ENCODE measurements around the gene PCMT1.

Gene PCMT1

DNA sequence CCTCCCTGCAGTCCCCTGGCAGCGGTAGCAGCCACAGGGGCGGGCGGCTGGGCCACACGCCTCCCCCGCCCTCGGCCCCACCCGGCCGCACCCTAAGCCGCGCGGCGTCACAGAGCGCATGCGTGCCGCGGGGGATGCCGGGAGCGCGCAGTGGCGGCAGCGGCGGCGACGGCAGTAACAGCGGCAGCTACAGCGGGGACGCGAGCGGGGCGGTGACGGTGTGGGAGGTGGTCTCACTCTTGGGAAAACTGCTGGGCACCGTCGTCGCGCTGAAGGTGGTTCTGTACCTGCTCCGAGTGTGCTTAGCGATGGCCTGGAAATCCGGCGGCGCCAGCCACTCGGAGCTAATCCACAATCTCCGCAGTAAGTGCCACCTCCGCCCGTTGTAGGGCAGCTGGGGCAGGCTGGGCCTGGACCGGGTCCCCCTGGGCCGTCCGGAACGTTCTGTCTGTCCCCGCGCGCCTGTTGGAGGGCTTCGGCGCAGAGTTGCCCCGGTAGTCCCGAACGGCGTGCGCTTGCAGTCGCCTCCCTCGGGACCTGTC, at the start of gene PCMT1:
Gene PCMT1, plus strand, starts transcription at position 148 of the 542 bp plus-strand sequence. Its CDS starts 161 bp downstream, at position 309.
- H3K4me1 ChIP-seq = peaks cover 0 to 46% (median 16%) of the 10 kb centered on the region in 4 donors
- H3K27me3 ChIP-seq = no peaks in the 10 kb centered on the region
- no peaks in the 10 kb centered on the region for H3K9me3 ChIP-seq
- H3K4me3 ChIP-seq = peak within 1 kb of the TSS; percentile 86 to 97
- intact Hi-C loops (cut with DNase I; ENCODE audit: low total_unique reads) = no loop called here
- no peaks in the 10 kb centered on the region for H3K36me3 ChIP-seq
- peak within 1 kb of the TSS; percentile 89 to 96 for H3K27ac ChIP-seq
- TF ChIP-seq, protein P1, sequence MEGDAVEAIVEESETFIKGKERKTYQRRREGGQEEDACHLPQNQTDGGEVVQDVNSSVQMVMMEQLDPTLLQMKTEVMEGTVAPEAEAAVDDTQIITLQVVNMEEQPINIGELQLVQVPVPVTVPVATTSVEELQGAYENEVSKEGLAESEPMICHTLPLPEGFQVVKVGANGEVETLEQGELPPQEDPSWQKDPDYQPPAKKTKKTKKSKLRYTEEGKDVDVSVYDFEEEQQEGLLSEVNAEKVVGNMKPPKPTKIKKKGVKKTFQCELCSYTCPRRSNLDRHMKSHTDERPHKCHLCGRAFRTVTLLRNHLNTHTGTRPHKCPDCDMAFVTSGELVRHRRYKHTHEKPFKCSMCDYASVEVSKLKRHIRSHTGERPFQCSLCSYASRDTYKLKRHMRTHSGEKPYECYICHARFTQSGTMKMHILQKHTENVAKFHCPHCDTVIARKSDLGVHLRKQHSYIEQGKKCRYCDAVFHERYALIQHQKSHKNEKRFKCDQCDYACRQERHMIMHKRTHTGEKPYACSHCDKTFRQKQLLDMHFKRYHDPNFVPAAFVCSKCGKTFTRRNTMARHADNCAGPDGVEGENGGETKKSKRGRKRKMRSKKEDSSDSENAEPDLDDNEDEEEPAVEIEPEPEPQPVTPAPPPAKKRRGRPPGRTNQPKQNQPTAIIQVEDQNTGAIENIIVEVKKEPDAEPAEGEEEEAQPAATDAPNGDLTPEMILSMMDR (IDR thresholded peaks at IDR 0.05) = no peak
- DNase-seq = peak; percentile 87 to 96

DNA sequence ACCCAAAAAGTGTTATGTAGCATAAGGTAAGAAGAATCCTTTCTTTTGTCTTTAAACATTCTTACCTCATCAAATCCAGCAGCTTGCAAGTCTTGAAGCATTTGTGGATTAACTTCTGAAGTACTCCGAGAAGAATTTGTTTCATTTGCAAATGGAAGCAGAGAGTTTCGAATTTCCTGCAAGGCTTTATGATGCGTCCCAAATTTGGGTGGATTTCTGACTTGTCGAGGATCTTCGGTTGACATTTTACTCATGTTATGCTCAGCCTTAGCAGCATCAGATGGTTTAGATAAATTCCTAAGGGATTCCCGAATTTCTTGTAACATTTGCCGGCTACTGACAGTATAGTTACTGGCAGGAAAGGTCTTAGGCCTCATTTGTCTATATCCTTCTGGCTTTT, 47.8 kb upstream of the PCMT1 start:
- DNase-seq = no peak
- peaks cover 0 to 52% (median 9%) of the 10 kb centered on the region in 4 donors for H3K4me1 ChIP-seq
- no peaks in the 10 kb centered on the region for H3K27me3 ChIP-seq
- TF ChIP-seq, protein P1 (IDR thresholded peaks at IDR 0.05) = no peak
- no peaks in the 10 kb centered on the region for H3K9me3 ChIP-seq
- H3K4me3 ChIP-seq = no peak overlapping the region
- H3K36me3 ChIP-seq = peaks cover 0 to 11% (median 0%) of the 10 kb centered on the region in 3 donors
- intact Hi-C loops (cut with DNase I; ENCODE audit: low total_unique reads) = no loop called here
- H3K27ac ChIP-seq = no peak overlapping the region

DNA sequence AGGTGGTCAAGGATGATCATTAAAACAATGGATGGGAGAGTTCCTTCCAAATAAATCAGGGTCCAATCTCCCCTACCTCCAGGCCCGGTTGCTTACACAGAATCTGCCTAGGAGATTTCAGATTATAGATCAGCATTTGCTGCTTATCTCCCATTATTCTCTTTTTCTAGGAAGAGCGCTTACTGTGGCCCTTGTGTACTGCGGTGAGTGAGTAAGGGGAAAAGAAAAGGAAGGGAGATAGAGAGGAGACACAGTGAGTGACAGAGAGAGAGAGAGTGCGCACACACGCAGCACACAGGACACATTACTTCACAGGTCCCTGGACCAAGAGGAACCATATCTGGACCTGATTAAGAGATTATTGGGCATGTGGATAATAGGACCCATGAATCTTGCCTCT, 37.8 kb upstream of the PCMT1 start:
- peaks cover 0 to 58% (median 24%) of the 10 kb centered on the region in 4 donors for H3K4me1 ChIP-seq
- H3K4me3 ChIP-seq = no peak overlapping the region
- H3K36me3 ChIP-seq = no peaks in the 10 kb centered on the region
- H3K27me3 ChIP-seq = no peaks in the 10 kb centered on the region
- H3K9me3 ChIP-seq = no peaks in the 10 kb centered on the region
- intact Hi-C loops (cut with DNase I; ENCODE audit: low total_unique reads) = loop anchor here (10.0 kb wide), 1 partner anchor 213 kb away; the partner anchor contains the start of gene RAET1G
- TF ChIP-seq, protein P1 (IDR thresholded peaks at IDR 0.05) = no peak
- H3K27ac ChIP-seq = no peak overlapping the region
- DNase-seq = no peak

DNA sequence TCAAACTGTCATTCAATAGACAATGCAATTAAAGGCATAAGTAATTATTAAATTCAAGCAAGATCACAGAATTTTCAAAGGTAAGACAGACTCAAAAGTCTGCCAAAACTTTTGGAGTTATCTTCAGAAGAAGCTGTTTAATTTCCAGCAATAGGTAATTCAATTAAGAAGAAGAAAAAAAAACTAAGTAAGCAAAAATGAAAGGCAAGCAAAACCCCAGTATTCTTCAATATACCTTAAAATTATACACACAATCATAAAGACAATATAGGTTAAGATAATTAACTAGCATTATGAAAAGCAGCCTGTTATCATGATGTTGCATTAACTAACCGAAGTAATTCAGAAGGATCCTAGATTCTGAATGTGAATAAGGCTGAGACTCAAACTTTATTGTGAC, 35.1 kb upstream of the PCMT1 start:
- Histone ChIP-seq H3K27ac (no peak overlapping the region), H3K9me3 (no peaks in the 10 kb centered on the region), H3K27me3 (no peaks in the 10 kb centered on the region), H3K36me3 (peaks cover 0 to 4% (median 0%) of the 10 kb centered on the region in 3 donors), H3K4me1 (peaks cover 0 to 48% (median 16%) of the 10 kb centered on the region in 4 donors), H3K4me3 (no peak overlapping the region)
- intact Hi-C loops (cut with DNase I; ENCODE audit: low total_unique reads) = loop anchor here (10.0 kb wide), 1 partner anchor 210 kb away; the partner anchor contains the start of gene RAET1G
- TF ChIP-seq, protein P1 (IDR thresholded peaks at IDR 0.05) = no peak
- no peak for DNase-seq

DNA sequence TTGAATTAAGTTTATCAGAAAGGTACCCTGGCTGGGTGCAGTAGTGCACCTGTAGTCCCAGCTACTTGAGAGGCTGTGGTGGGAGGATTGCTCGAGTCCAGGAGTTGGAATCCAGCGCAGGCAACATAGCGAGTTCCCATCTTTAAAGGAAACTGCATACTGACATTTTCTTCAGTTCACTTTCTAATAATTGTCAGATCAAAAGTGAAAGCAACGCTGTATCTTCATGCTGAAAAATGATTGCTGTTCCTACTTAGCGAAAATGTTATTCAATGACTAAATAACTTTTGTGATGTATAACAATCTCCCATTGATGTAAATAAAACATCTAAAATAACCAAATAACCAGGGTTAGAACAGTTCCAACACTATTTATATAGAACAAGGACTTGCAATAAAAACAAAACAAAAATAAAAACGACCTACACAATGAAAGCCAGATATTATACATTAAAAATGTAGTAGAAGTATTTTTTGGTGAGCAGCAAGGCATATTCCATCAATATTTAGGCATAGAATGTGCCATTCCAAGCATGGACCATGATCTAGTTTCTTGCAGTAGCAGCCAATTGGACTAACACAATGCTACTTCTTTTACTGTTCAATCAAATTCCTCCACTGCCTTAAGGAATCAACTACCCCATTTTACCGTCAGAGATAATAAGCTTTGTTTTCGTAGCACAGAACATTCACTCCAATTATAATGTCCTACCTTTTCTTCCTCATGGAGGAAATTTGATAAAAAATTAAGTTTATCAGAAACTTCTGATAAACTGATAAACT, 33.2 kb upstream of the PCMT1 start:
- no peaks in the 10 kb centered on the region for H3K27me3 ChIP-seq
- H3K9me3 ChIP-seq = no peaks in the 10 kb centered on the region
- H3K36me3 ChIP-seq = peaks cover 0 to 4% (median 0%) of the 10 kb centered on the region in 3 donors
- no peak for DNase-seq
- peak overlapping the region; percentile 87 for H3K4me3 ChIP-seq
- TF ChIP-seq, protein P1 (IDR thresholded peaks at IDR 0.05) = no peak
- peak overlapping the region; percentile 97 to 99 for H3K27ac ChIP-seq
- H3K4me1 ChIP-seq = peaks cover 0 to 31% (median 16%) of the 10 kb centered on the region in 4 donors
- intact Hi-C loops (cut with DNase I; ENCODE audit: low total_unique reads) = loop anchor here (10.0 kb wide), 1 partner anchor 208 kb away; the partner anchor contains the start of gene RAET1G

All from tibial artery (tissue), 4 donors.